Skeletal muscle satellite cell (primary cell): Measurements from ENCODE around the gene SCAF1.
A peak's percentile ranks its signal among the peaks of the same experiment; 100 is the strongest.

ENCODE experiments used
- H3K27me3 ChIP-seq: 2 replicates; pipeline ENCODE4 v1.7.0; 2013; ENCODE audit warnings: low read length; ENCODE audit not compliant: control insufficient read depth, insufficient read depth
- H3K36me3 ChIP-seq: 2 replicates; pipeline ENCODE4 v1.7.0; 2013; ENCODE audit warnings: mild to moderate bottlenecking, control low read depth, low read length; ENCODE audit not compliant: insufficient read depth
- H3K4me1 ChIP-seq: 2 replicates; pipeline ENCODE4 v1.7.0; 2013; ENCODE audit warnings: low read length; ENCODE audit not compliant: control insufficient read depth, insufficient read depth
- H3K4me2 ChIP-seq: 2 replicates; pipeline ENCODE4 v1.7.0; 2013; ENCODE audit warnings: mild to moderate bottlenecking, low read length
- H3K4me3 ChIP-seq: 2 replicates; pipeline ENCODE4 v1.7.0; 2013; ENCODE audit warnings: low read length
- H3K9ac ChIP-seq: 2 replicates; pipeline ENCODE4 v1.7.0; 2013; ENCODE audit warnings: mild to moderate bottlenecking, low read depth, low read length, moderate library complexity
- H3K9me3 ChIP-seq: replicated peaks from 2 replicates; pipeline ENCODE4 v1.7.0; 2013; ENCODE audit warnings: mild to moderate bottlenecking, control low read depth, low read length

SCAF1 gene

DNA sequence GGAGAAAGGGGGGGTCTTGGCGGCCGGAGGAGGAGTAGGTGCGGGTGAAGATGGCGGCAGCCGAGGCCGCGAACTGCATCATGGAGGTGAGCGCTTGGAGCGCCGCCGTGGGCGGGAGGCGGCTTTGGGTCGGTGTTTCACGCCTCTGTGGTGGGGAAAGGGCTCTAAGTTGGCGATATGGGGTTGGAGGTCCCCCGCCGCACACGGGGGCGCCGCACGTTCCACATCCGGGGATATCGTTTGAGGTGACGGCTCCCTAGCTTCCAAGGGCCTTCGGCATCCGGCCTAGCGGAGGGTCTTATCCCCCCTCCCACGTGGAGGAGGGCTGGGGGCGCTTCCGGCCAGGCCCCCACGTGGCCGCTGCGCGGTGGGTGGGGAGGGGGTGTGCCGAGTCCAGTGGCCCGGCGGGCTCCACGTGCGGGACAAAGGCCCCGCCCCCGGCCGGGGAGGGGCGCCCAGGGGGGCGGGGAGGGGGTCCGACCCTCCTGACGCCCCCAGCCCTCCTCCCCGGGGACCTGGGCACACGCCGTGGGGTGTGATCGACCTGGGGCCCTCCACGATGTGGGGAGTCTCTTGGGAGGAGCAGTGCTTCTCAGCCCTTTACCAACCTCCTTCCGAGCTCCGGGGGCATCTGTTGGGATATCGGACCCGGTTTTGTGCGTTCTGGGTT, 35.4 kb downstream of the SCAF1 start, which contains the start of gene PRMT1:
PRMT1 (plus strand) TSS at position 41 of the 670 bp plus-strand sequence; CDS start at position 51, 10 bp downstream.
- H3K9ac ChIP-seq: peak within 1 kb of the TSS; percentile 99
- H3K4me2 ChIP-seq: peak within 1 kb of the TSS; percentile 94
- H3K36me3 ChIP-seq: peaks cover 11% of the 10 kb centered on the region
- H3K4me3 ChIP-seq: peak within 1 kb of the TSS; percentile 99
- H3K9me3 ChIP-seq: no peaks in the 10 kb centered on the region
- no peaks in the 10 kb centered on the region for H3K27me3 ChIP-seq
- peaks cover 25% of the 10 kb centered on the region for H3K4me1 ChIP-seq

DNA sequence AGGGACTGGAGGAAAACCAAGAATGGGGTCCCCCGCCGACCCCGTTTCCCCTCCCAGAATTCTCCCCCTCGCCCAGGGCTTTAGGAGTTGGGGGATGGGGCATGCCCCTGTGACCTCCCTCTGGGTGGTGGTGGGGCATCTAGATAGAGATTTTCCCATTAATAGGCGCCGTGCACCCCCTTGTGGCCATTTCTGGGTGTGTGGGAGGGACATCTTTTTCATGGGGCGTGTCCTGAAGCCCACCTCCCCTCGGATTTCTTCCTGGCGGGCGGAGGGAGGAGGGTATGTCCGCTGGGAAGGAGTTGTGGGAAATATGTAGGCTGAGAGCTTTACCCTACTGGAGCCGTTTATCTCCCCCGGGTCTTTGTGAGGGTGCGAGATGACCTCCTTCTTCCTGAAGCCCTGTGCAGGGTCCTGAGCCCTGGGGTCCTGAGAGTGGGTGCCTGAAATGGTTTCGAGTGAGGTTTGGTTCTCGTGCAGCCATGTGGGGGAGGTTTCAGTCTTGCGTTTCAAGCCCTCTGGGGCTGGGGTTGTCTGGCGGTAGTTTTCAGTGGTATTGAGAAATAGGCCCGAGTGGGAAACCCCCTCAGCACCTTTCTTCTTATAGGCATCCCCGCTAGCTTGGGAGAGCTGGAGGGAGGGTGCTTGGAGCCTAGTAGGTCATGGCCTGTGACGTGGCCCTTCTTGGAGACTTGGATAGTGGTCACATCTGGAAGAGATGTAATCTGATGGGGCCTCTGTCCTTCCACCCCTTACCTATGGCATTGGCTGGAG, 36.1 kb downstream of the SCAF1 start:
- peak overlapping the region; percentile 99 for H3K4me3 ChIP-seq
- H3K27me3 ChIP-seq: no peaks in the 10 kb centered on the region
- H3K9me3 ChIP-seq: no peaks in the 10 kb centered on the region
- H3K4me2 ChIP-seq: peak overlapping the region; percentile 94
- H3K4me1 ChIP-seq: peaks cover 25% of the 10 kb centered on the region
- peak overlapping the region; percentile 99 for H3K9ac ChIP-seq
- H3K36me3 ChIP-seq: peaks cover 15% of the 10 kb centered on the region

GRCh38 chr19:49678985-49679770, 37.2 kb downstream of the SCAF1 start:
- peaks cover 25% of the 10 kb centered on the region for H3K4me1 ChIP-seq
- peak overlapping the region; percentile 65 for H3K4me2 ChIP-seq
- H3K9ac ChIP-seq: peak overlapping the region; percentile 0
- H3K4me3 ChIP-seq: no peak overlapping the region
- H3K36me3 ChIP-seq: peaks cover 24% of the 10 kb centered on the region
- no peaks in the 10 kb centered on the region for H3K9me3 ChIP-seq
- no peaks in the 10 kb centered on the region for H3K27me3 ChIP-seq

DNA sequence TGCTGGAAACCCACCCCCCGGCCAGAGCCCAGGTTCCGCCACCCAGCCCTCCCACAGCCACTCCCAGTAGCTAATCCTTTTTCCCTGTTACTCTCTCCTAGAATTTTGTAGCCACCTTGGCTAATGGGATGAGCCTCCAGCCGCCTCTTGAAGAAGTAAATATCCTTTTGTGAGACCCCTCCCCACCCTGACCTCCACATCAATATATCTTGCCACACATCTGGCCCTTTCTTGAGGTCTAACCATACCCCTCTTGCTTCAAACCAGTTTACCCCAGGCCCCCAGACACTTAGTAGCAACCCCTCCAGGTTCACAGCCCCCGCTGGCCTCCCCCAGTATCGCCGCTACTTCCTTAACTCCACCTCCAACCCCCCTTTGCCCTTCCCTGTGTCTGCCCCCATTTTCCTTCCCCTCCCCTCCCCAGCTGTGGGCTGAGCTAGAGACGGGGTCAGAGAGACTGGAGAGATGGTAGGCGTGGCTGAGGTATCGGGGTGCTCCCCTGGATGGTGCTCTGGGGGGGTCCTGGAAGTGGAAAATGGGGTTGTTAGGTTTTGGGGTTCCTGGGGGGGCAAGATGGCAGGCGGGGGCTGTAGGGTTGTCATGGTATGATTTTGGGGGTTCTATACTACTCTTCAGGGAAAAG, 37.9 kb downstream of the SCAF1 start:
- H3K4me1 ChIP-seq: peaks cover 22% of the 10 kb centered on the region
- H3K36me3 ChIP-seq: peaks cover 31% of the 10 kb centered on the region
- peak overlapping the region; percentile 26 for H3K9ac ChIP-seq
- no peaks in the 10 kb centered on the region for H3K27me3 ChIP-seq
- H3K4me3 ChIP-seq: peak overlapping the region; percentile 18
- H3K4me2 ChIP-seq: peak overlapping the region; percentile 65
- H3K9me3 ChIP-seq: no peaks in the 10 kb centered on the region

GRCh38 chr19:49680421-49681351, 38.7 kb downstream of the SCAF1 start:
- H3K9me3 ChIP-seq: no peaks in the 10 kb centered on the region
- H3K9ac ChIP-seq: peak overlapping the region; percentile 26
- H3K4me3 ChIP-seq: peak overlapping the region; percentile 18
- H3K36me3 ChIP-seq: peaks cover 39% of the 10 kb centered on the region
- peak overlapping the region; percentile 65 for H3K4me2 ChIP-seq
- no peaks in the 10 kb centered on the region for H3K27me3 ChIP-seq
- H3K4me1 ChIP-seq: peaks cover 21% of the 10 kb centered on the region

DNA sequence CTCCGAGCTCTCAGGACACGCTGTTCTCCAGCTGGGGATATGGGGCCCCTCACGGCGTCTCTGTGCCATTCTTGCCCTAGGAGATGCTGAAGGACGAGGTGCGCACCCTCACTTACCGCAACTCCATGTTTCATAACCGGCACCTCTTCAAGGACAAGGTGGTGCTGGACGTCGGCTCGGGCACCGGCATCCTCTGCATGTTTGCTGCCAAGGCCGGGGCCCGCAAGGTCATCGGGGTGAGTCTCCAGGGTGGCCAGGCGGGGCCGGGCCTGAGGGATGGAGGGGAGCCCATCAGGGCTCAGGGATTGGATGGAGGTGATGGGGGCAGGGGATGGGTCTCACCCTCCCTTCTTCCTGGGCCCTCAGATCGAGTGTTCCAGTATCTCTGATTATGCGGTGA, 39.8 kb downstream of the SCAF1 start:
- Histone ChIP-seq H3K4me3 (no peak overlapping the region), H3K9me3 (no peaks in the 10 kb centered on the region), H3K9ac (no peak overlapping the region), H3K4me1 (peaks cover 17% of the 10 kb centered on the region), H3K4me2 (no peak overlapping the region), H3K36me3 (peaks cover 47% of the 10 kb centered on the region), H3K27me3 (no peaks in the 10 kb centered on the region)

- H3K9me3 ChIP-seq: no peaks in the 10 kb centered on the region
- no peak overlapping the region for H3K4me2 ChIP-seq
- H3K27me3 ChIP-seq: no peaks in the 10 kb centered on the region
- no peak overlapping the region for H3K4me3 ChIP-seq
- peaks cover 17% of the 10 kb centered on the region for H3K4me1 ChIP-seq
- H3K36me3 ChIP-seq: peaks cover 50% of the 10 kb centered on the region
- H3K9ac ChIP-seq: no peak overlapping the region
Measured at GRCh38 chr19:49682274-49682673, 40.3 kb downstream of the SCAF1 start.

GRCh38 chr19:49683814-49684250, 41.8 kb downstream of the SCAF1 start:
- no peak overlapping the region for H3K9ac ChIP-seq
- peaks cover 56% of the 10 kb centered on the region for H3K36me3 ChIP-seq
- no peak overlapping the region for H3K4me2 ChIP-seq
- H3K27me3 ChIP-seq: no peaks in the 10 kb centered on the region
- no peaks in the 10 kb centered on the region for H3K9me3 ChIP-seq
- peaks cover 17% of the 10 kb centered on the region for H3K4me1 ChIP-seq
- H3K4me3 ChIP-seq: no peak overlapping the region

- Histone ChIP-seq H3K36me3 (peaks cover 56% of the 10 kb centered on the region), H3K4me2 (no peak overlapping the region), H3K4me1 (peaks cover 12% of the 10 kb centered on the region), H3K4me3 (no peak overlapping the region), H3K9me3 (no peaks in the 10 kb centered on the region), H3K9ac (no peak overlapping the region), H3K27me3 (no peaks in the 10 kb centered on the region)
Measured at GRCh38 chr19:49684251-49684982, 42.4 kb downstream of the SCAF1 start.
